Cardiac fibroblast (primary cell): ENCODE measurements around the gene CRTAC1.

ENCODE experiments used
- DNase-seq, 2 donors: peaks; one replicate each; pipeline versions ENCODE4 v3.0.0 to v3.0.0-alpha.2; 2010; ENCODE audit warnings: low read depth in 2 of 2
- H3K4me3 ChIP-seq, 2 donors: replicated peaks in 1 of 2; 1 replicate in 1 of 2; 2 replicates in 1 of 2; pipeline ENCODE4 v1.5.1; 2011; ENCODE audit warnings: low read depth in 2 of 2, low read length in 2 of 2, mild to moderate bottlenecking in 2 of 2, moderate library complexity in 1 of 2
- CTCF ChIP-seq: IDR thresholded peaks from one replicate; pipeline ENCODE4 v1.5.1; 2011; ENCODE audit warnings: low read depth, mild to moderate bottlenecking, low read length, inconsistent platforms

CRTAC1 gene

DNA sequence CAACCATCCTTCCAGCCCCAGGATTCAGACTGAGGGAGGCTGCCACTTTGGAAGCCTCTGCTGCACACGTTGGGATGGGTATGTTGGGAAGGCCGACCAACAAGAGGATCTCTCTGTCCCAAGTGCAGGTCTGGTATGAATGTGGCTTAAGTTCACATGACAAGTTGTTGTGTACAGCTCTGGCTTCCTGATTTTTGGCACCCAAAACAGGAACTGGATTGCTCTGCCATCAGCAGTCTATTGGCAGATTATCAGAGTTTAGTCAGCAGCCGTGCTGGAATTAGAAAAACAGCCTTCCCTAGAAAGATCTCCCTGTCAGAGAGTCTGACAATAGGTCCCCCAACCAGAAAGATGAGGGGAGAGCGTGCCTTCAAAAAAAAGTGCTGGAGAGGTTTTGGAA is 113.8 kb downstream of the CRTAC1 start:
- H3K4me3 ChIP-seq, result no peak overlapping the region
- DNase-seq, result peak; percentile 5 to 17
- TF ChIP-seq CTCF, result no peak

GRCh38 chr10:97915346-97916131 is 114.9 kb downstream of the CRTAC1 start:
- DNase-seq, result no peak
- no peak for TF ChIP-seq CTCF
- H3K4me3 ChIP-seq, result no peak overlapping the region

DNA sequence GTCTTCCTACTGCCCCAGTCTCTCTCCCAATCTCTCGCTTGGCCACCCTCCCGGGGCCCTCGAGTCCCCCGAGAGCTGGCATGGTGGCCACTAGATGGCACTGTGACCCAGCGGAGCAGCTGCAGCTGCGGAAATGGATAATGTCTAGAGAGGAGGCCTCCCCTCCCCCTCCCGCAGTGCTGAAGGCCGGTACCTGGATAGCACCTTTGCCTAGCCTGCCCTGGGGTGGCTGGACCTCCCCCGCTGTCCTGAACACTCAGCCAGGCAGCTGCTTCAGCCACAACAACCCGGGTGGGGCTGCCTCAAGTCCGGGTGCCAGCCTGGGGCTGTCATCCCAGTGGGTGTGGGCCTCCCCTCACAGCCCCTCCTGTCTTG is 115.6 kb downstream of the CRTAC1 start:
- peak; percentile 58 to 60 for DNase-seq
- H3K4me3 ChIP-seq, result no peak overlapping the region
- peak; percentile 83 for TF ChIP-seq CTCF

GRCh38 chr10:97914171-97914836 is 116.1 kb downstream of the CRTAC1 start:
- no peak for DNase-seq

GRCh38 chr10:97913614-97914013 is 116.8 kb downstream of the CRTAC1 start:
- TF ChIP-seq CTCF, result no peak
- H3K4me3 ChIP-seq, result no peak overlapping the region
- no peak for DNase-seq

More at GRCh38 chr10:97914171-97914836, 116.1 kb downstream of the CRTAC1 start:
- TF ChIP-seq CTCF, result no peak
- no peak overlapping the region for H3K4me3 ChIP-seq

GRCh38 chr10:97913193-97913592 is 117.2 kb downstream of the CRTAC1 start:
- no peak overlapping the region for H3K4me3 ChIP-seq
- TF ChIP-seq CTCF, result no peak

More at GRCh38 chr10:97913193-97913592, 117.2 kb downstream of the CRTAC1 start:
- no peak for DNase-seq
